ENCODE data around the gene PRKCD. TPM values are rescaled to one million over a fixed set of nuclear protein-coding genes. Genes with fewer than 3 reads are reported as not detected.

The PRKCD gene
- total and polyA plus RNA-seq, 2 of the 4 experiments (the other 2 are of a cell fraction): 4.3 to 19.0 TPM

DNA sequence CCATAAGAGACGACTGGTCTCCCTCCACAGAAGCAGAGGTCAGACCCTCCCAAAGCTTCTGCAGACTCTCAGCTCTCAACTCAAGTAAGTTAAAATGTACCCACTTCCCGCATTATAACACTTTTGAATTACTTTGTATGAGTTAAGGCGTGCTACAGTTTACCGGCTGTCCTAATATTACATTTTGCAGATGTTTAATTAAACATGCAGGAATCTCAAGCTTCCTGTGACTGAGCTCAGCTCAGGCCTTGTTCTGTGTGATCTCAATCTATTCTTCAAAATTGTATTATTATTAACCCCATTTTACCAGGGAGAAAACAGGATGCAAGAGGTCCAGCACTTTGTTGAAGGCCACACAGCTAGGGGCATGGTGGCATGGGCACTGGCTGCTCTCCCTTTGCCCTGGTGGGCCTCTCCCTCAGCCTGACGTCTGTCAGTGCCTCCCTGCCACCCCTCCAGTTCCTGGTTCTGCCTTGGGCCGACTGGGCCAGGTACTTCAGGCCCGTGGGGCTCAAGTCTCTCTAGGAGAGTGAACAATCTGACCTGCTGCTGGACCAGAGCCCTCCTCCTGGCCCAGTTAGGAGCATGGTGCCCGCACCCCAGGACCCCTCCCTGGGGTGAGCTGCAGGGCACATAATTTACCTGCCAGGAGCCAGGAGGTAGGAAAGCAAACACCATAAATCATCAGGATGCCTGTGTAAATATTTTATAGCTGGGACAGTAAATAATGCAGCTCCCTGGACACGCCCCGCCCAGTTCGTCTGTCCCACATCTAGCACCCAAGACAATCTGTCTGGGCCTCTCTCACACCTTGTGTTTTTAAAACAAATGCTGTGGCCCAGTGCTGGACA, 15.9 kb upstream of the PRKCD start:
- Histone ChIP-seq H4K91ac (ENCODE audit: insufficient read depth, low read depth, low read length) (no peak overlapping the region), H3K9ac (ENCODE audit: low read depth, low read length) (no peak overlapping the region), H2AFZ (replicated peaks; ENCODE audit: low read length, poor library complexity) (no peak overlapping the region), H3K56ac (ENCODE audit: extremely low read depth, insufficient read depth, low read length) (no peak overlapping the region), H3K9me1 (ENCODE audit: insufficient read depth, low read length) (peaks cover 13% of the 10 kb centered on the region), H4K20me1 (ENCODE audit: insufficient read depth, low read length) (peaks cover 2% of the 10 kb centered on the region; the same call in 1 of the 2 replicates), H3K27ac (ENCODE audit: insufficient read depth, low read length) (no peak overlapping the region), H3K79me1 (ENCODE audit: low read depth in 1 of 2, low read length in 2 of 2) (0 out of 4 replicates have a peak, but pooled peaks cover 0 to 6% of the 10 kb centered on the region in 2 experiments), H2BK20ac (ENCODE audit: low read depth, low read length) (no peak overlapping the region), H4K8ac (ENCODE audit: low read depth in 2 of 2, low read length in 2 of 2) (no peak overlapping the region), H4K5ac (ENCODE audit: low read depth, low read length) (no peak overlapping the region), H3K27me3 (ENCODE audit: control insufficient read depth, insufficient read depth, low read length) (no peaks in the 10 kb centered on the region; the same call in none of the 2 replicates), H3K4me2 (ENCODE audit: low read depth, low read length) (no peak overlapping the region), H3K23ac (ENCODE audit: low read depth, low read length) (no peak overlapping the region), H3K18ac (ENCODE audit: low read depth, low read length) (no peak overlapping the region), H3K4me1 (ENCODE audit: control insufficient read depth, insufficient read depth, low read length) (peaks cover 11% of the 10 kb centered on the region), H2BK15ac (ENCODE audit: low read depth, low read length) (no peak overlapping the region), H3K14ac (replicated peaks; ENCODE audit: low read depth, low read length) (no peak overlapping the region), H2AK9ac (replicated peaks; ENCODE audit: low read depth, low read length, poor library complexity) (peak overlapping the region; percentile 0), H3K4me3 (ENCODE audit: insufficient read depth, low read depth, low read length) (no peak overlapping the region), H3K4ac (ENCODE audit: low read depth, low read length) (no peak overlapping the region), H3K36me3 (ENCODE audit: control insufficient read depth, insufficient read depth, low read length) (no peaks in the 10 kb centered on the region), H2BK5ac (ENCODE audit: low read depth, low read length, poor library complexity, severe bottlenecking) (no peak overlapping the region), H2BK120ac (ENCODE audit: low read depth, low read length) (no peak overlapping the region), H3K9me3 (ENCODE audit: control insufficient read depth, insufficient read depth, low read length) (no peaks in the 10 kb centered on the region), H2AK5ac (ENCODE audit: low read depth, low read length) (no peak overlapping the region)
- in situ Hi-C loops (cut with MboI; ENCODE audit: low sequenced_read_pairs): no loop called here
- CTCF ChIA-PET: interaction anchor here (2.2 kb wide), 1 partner anchor 11 kb away, joined by 8 read pairs; no protein-coding TSS in a partner anchor
- TF ChIP-seq MAZ (IDR thresholded peaks at IDR 0.05; ENCODE audit: borderline replicate concordance, low read depth, low read length) (no peak), POLR2A (IDR thresholded peaks at IDR 0.05; ENCODE audit: low read depth, low read length) (no peak), BHLHE40 (IDR thresholded peaks at IDR 0.05; ENCODE audit: low read depth, low read length) (no peak), SMC3 (IDR thresholded peaks at IDR 0.05; ENCODE audit: low read depth, low read length) (no peak), CHD1 (IDR thresholded peaks at IDR 0.05; ENCODE audit: low read depth, low read length) (no peak), MAFK (IDR thresholded peaks at IDR 0.05; ENCODE audit: low read depth, low read length) (no peak), NFE2L2 (IDR thresholded peaks at IDR 0.05; ENCODE audit: low read depth, low read length) (no peak), RFX5 (IDR thresholded peaks at IDR 0.05; ENCODE audit: low read depth, low read length) (no peak), CEBPB (IDR thresholded peaks at IDR 0.05; ENCODE audit: low read depth, low read length) (no peak)
- TF ChIP-seq, protein P1, sequence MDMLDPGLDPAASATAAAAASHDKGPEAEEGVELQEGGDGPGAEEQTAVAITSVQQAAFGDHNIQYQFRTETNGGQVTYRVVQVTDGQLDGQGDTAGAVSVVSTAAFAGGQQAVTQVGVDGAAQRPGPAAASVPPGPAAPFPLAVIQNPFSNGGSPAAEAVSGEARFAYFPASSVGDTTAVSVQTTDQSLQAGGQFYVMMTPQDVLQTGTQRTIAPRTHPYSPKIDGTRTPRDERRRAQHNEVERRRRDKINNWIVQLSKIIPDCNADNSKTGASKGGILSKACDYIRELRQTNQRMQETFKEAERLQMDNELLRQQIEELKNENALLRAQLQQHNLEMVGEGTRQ (IDR thresholded peaks at IDR 0.05; ENCODE audit: low read depth, low read length): no peak
- TF ChIP-seq, protein P2, sequence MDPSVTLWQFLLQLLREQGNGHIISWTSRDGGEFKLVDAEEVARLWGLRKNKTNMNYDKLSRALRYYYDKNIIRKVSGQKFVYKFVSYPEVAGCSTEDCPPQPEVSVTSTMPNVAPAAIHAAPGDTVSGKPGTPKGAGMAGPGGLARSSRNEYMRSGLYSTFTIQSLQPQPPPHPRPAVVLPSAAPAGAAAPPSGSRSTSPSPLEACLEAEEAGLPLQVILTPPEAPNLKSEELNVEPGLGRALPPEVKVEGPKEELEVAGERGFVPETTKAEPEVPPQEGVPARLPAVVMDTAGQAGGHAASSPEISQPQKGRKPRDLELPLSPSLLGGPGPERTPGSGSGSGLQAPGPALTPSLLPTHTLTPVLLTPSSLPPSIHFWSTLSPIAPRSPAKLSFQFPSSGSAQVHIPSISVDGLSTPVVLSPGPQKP (IDR thresholded peaks at IDR 0.05; ENCODE audit: borderline replicate concordance, low read depth, low read length): no peak
- no peak for ATAC-seq (ENCODE audit: low read depth)
- no peak for DNase-seq
- POLR2A ChIA-PET (ENCODE audit: unreplicated experiment): no interaction called here
- BruUV-seq (replicated peaks): no TSS peak
- dilution Hi-C loops (cut with HindIII; ENCODE audit: low sequenced_read_pairs, unreplicated experiment): no loop called here
- WGBS, 2 experiments (ENCODE audit: extremely low coverage in 2 of 2, insufficient read length in 1 of 2): 100% methylated on average over 1 of the region's 11 CpGs; no CpG with 5 or more reads in 1 of the 2 experiments
- intact Hi-C loops (cut with micrococcal nuclease): no loop called here

All from IMR-90 (cell line).